ENCODE measurements around the gene MMP21. TPM values are rescaled to one million over a fixed set of nuclear protein-coding genes. Genes with fewer than 3 reads are reported as not detected.

MMP21 gene
- total and polyA plus RNA-seq, 2 of the 13 experiments (the other 11 are each of a cell fraction or from before 2014, with no cell fraction given), result not detected

DNA sequence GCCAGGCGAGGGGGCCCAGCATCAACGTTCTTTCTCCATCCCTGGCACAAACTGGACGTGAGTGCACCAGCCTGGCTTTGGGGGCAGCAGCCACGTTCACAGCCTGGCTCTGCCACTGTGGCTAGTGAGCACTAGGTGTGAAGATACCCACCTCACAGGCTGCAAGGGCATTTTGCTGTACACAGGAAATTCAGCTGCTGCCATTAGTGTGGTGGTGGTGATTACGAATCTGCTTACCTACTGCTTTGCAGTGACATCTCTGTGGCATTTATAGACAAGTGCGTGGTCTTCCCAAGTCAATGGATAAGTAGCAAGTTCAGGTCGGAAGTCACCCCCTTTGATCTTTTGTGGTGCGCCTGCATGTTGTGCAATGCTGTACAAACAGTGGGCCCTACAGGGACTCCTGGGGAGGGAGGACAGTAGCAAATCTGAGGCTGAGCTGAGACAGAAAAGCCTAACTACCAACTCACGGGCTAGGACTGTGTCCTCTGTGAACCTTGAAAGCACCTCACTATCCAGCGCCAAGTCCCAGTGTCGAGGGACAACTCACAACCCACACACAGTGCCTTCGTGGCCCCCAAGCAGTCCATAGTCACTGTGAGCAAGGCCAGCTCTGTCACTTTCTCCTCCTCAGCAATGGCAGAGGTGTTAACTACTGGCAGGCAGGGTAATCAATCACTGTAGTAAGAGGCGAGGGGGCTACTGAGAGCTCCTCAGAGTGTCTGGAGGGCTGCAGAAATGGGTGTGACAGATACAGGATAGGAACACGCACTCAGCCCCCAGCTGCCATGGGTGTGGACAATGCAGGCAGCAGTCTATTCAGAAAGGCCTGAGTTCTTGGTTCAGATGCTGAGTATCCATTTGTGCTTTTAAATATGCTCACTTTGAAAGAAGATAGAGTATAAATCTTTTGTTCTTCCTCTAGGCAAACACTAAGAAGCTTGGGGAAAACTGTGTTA lies 17.0 kb upstream of the MMP21 start (continued):
- peak; percentile 55; the same call in 1 of the 2 replicates for TF ChIP-seq ZNF430 (CRISPR knock-in tag; IDR thresholded peaks at IDR 0.05)
- no peak for TF ChIP-seq SMYD3 (CRISPR knock-in tag; IDR thresholded peaks at IDR 0.05)
- TF ChIP-seq, protein P1, sequence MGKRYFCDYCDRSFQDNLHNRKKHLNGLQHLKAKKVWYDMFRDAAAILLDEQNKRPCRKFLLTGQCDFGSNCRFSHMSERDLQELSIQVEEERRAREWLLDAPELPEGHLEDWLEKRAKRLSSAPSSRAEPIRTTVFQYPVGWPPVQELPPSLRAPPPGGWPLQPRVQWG (CRISPR knock-in tag; IDR thresholded peaks at IDR 0.05; ENCODE audit: borderline replicate concordance, low read depth), result no peak
- TF ChIP-seq PHF21A (CRISPR knock-in tag; IDR thresholded peaks at IDR 0.05), result peak; percentile 95
- no peak for TF ChIP-seq ZNF563 (CRISPR knock-in tag; IDR thresholded peaks at IDR 0.05)
- no peak for TF ChIP-seq ZNF780A (CRISPR knock-in tag; IDR thresholded peaks at IDR 0.05)
- TF ChIP-seq, protein P2, sequence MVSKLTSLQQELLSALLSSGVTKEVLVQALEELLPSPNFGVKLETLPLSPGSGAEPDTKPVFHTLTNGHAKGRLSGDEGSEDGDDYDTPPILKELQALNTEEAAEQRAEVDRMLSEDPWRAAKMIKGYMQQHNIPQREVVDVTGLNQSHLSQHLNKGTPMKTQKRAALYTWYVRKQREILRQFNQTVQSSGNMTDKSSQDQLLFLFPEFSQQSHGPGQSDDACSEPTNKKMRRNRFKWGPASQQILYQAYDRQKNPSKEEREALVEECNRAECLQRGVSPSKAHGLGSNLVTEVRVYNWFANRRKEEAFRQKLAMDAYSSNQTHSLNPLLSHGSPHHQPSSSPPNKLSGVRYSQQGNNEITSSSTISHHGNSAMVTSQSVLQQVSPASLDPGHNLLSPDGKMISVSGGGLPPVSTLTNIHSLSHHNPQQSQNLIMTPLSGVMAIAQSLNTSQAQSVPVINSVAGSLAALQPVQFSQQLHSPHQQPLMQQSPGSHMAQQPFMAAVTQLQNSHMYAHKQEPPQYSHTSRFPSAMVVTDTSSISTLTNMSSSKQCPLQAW (CRISPR knock-in tag; IDR thresholded peaks at IDR 0.05), result peak; percentile 87
- TF ChIP-seq ZNF33B (CRISPR knock-in tag; IDR thresholded peaks at IDR 0.05), result 0 out of 2 replicates have a peak, but pooled peaks have one; percentile 29
- TF ChIP-seq, protein P3, sequence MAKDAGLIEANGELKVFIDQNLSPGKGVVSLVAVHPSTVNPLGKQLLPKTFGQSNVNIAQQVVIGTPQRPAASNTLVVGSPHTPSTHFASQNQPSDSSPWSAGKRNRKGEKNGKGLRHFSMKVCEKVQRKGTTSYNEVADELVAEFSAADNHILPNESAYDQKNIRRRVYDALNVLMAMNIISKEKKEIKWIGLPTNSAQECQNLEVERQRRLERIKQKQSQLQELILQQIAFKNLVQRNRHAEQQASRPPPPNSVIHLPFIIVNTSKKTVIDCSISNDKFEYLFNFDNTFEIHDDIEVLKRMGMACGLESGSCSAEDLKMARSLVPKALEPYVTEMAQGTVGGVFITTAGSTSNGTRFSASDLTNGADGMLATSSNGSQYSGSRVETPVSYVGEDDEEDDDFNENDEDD (CRISPR knock-in tag; IDR thresholded peaks at IDR 0.05; ENCODE audit: borderline replicate concordance), result peak; percentile 27; the same call in 1 of the 2 replicates
- 0 out of 2 replicates have a peak, but pooled peaks have one; percentile 36 for TF ChIP-seq ZNF510 (CRISPR knock-in tag; IDR thresholded peaks at IDR 0.05; ENCODE audit: low read depth)
- no peak for TF ChIP-seq HES4 (CRISPR knock-in tag; IDR thresholded peaks at IDR 0.05; ENCODE audit: borderline replicate concordance)
- peak; percentile 30; the same call in 1 of the 2 replicates for TF ChIP-seq STAG1 (CRISPR knock-in tag; IDR thresholded peaks at IDR 0.05)
- TF ChIP-seq CHCHD3 (CRISPR knock-in tag; IDR thresholded peaks at IDR 0.05), result no peak
- peak; percentile 78 for TF ChIP-seq SP4 (CRISPR knock-in tag; IDR thresholded peaks at IDR 0.05)
- TF ChIP-seq, protein P4, sequence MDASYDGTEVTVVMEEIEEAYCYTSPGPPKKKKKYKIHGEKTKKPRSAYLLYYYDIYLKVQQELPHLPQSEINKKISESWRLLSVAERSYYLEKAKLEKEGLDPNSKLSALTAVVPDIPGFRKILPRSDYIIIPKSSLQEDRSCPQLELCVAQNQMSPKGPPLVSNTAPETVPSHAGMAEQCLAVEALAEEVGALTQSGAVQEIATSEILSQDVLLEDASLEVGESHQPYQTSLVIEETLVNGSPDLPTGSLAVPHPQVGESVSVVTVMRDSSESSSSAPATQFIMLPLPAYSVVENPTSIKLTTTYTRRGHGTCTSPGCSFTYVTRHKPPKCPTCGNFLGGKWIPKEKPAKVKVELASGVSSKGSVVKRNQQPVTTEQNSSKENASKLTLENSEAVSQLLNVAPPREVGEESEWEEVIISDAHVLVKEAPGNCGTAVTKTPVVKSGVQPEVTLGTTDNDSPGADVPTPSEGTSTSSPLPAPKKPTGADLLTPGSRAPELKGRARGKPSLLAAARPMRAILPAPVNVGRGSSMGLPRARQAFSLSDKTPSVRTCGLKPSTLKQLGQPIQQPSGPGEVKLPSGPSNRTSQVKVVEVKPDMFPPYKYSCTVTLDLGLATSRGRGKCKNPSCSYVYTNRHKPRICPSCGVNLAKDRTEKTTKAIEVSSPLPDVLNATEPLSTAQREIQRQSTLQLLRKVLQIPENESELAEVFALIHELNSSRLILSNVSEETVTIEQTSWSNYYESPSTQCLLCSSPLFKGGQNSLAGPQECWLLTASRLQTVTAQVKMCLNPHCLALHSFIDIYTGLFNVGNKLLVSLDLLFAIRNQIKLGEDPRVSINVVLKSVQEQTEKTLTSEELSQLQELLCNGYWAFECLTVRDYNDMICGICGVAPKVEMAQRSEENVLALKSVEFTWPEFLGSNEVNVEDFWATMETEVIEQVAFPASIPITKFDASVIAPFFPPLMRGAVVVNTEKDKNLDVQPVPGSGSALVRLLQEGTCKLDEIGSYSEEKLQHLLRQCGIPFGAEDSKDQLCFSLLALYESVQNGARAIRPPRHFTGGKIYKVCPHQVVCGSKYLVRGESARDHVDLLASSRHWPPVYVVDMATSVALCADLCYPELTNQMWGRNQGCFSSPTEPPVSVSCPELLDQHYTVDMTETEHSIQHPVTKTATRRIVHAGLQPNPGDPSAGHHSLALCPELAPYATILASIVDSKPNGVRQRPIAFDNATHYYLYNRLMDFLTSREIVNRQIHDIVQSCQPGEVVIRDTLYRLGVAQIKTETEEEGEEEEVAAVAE (CRISPR knock-in tag; IDR thresholded peaks at IDR 0.05; ENCODE audit: borderline replicate concordance), result peak; percentile 72; the same call in 1 of the 2 replicates
- TF ChIP-seq FOXA3 (CRISPR knock-in tag; IDR thresholded peaks at IDR 0.05), result peak; percentile 96
- no peak for TF ChIP-seq NBN (conservative IDR thresholded peaks at IDR 0.05)
- 0 out of 2 replicates have a peak, but pooled peaks have one; percentile 60 for TF ChIP-seq ZNF337 (CRISPR knock-in tag; IDR thresholded peaks at IDR 0.05; ENCODE audit: borderline replicate concordance, low read depth)
- peak; percentile 69; the same call in 1 of the 2 replicates for TF ChIP-seq NAIF1 (CRISPR knock-in tag; IDR thresholded peaks at IDR 0.05; ENCODE audit: borderline replicate concordance)
- peak; percentile 86; the same call in 1 of the 2 replicates for TF ChIP-seq ZNF761 (CRISPR knock-in tag; conservative IDR thresholded peaks at IDR 0.05)
- peak; percentile 76; the same call in 1 of the 2 replicates for TF ChIP-seq KDM1A (CRISPR knock-in tag; IDR thresholded peaks at IDR 0.05)
- no peak for TF ChIP-seq ZNF775 (CRISPR knock-in tag; IDR thresholded peaks at IDR 0.05; ENCODE audit: borderline replicate concordance)
